Measurements from ENCODE around the gene SCRT2.

SCRT2 gene

GRCh38 chr20:651713-652614 is 23.6 kb downstream of the SCRT2 start:
- H3K4me3 ChIP-seq (ENCODE audit: low read depth, low read length), result peak overlapping the region; percentile 92
- no peak for TF ChIP-seq CTCF (IDR thresholded peaks at IDR 0.05; ENCODE audit: low read depth, low read length)

GRCh38 chr20:650954-651353 is 24.6 kb downstream of the SCRT2 start:
- no peak for TF ChIP-seq CTCF (IDR thresholded peaks at IDR 0.05; ENCODE audit: low read depth, low read length)
- H3K4me3 ChIP-seq (ENCODE audit: low read depth, low read length), result no peak overlapping the region

- no peak overlapping the region for H3K4me3 ChIP-seq (ENCODE audit: low read depth, low read length)
- no peak for TF ChIP-seq CTCF (IDR thresholded peaks at IDR 0.05; ENCODE audit: low read depth, low read length)
Observed at GRCh38 chr20:650281-650680, 25.3 kb downstream of the SCRT2 start.

- H3K4me3 ChIP-seq (ENCODE audit: low read depth, low read length), result no peak overlapping the region
- no peak for TF ChIP-seq CTCF (IDR thresholded peaks at IDR 0.05; ENCODE audit: low read depth, low read length)
Observed at GRCh38 chr20:647479-648019, 28.1 kb downstream of the SCRT2 start.

GRCh38 chr20:646868-647233 is 28.8 kb downstream of the SCRT2 start:
- TF ChIP-seq CTCF (IDR thresholded peaks at IDR 0.05; ENCODE audit: low read depth, low read length), result no peak

GRCh38 chr20:646107-646867 is 29.3 kb downstream of the SCRT2 start:
- no peak overlapping the region for H3K4me3 ChIP-seq (ENCODE audit: low read depth, low read length)
- no peak for TF ChIP-seq CTCF (IDR thresholded peaks at IDR 0.05; ENCODE audit: low read depth, low read length)

More at GRCh38 chr20:646868-647233, 28.8 kb downstream of the SCRT2 start:
- no peak overlapping the region for H3K4me3 ChIP-seq (ENCODE audit: low read depth, low read length)

All from WI38 (cell line).